CD14-positive monocyte (primary cell): ENCODE measurements around the gene PLCL2. TPM values are rescaled to one million over a fixed set of nuclear protein-coding genes. Genes with fewer than 3 reads are reported as not detected.
A peak's percentile ranks its signal among the peaks of the same experiment; 100 is the strongest.

ENCODE experiments used
- DNase-seq, 3 donors: peaks; one replicate each; pipeline ENCODE4 v3.0.0-alpha.2; 2011 to 2022
- H2AFZ ChIP-seq: 2 replicates; pipeline ENCODE4 v1.6.0; 2012; ENCODE audit warnings: mild to moderate bottlenecking, low read depth, low read length, inconsistent platforms; ENCODE audit not compliant: insufficient read depth, poor library complexity, severe bottlenecking
- H3K27ac ChIP-seq, 2 donors: 1 replicate in 1 of 2; 2 replicates in 1 of 2; pipeline ENCODE4 v1.5.1; 2012 to 2013; ENCODE audit warnings: low read length in 2 of 2, control low read depth in 1 of 2, inconsistent platforms in 1 of 2, low read depth in 1 of 2, mild to moderate bottlenecking in 1 of 2
- H3K27me3 ChIP-seq, 2 donors: one replicate each; pipeline versions ENCODE4 v1.6.0 to v1.6.1; 2011 to 2013; ENCODE audit warnings: low read length in 2 of 2; ENCODE audit not compliant: control insufficient read depth in 2 of 2, insufficient read depth in 2 of 2
- H3K36me3 ChIP-seq, 2 donors: replicated peaks in 1 of 2; 1 replicate in 1 of 2; 2 replicates in 1 of 2; pipeline versions ENCODE4 v1.5.1 to v1.6.1; 2012 to 2013; ENCODE audit warnings: low read length in 2 of 2, control low read depth in 1 of 2, inconsistent platforms in 1 of 2, mild to moderate bottlenecking in 1 of 2; ENCODE audit not compliant: insufficient read depth in 2 of 2, control insufficient read depth in 1 of 2
- H3K4me1 ChIP-seq, 2 donors: 1 replicate in 1 of 2; 2 replicates in 1 of 2; pipeline versions ENCODE4 v1.5.1 to v1.6.1; 2012 to 2013; ENCODE audit warnings: low read length in 2 of 2, control low read depth in 1 of 2, inconsistent platforms in 1 of 2, mild to moderate bottlenecking in 1 of 2, moderate library complexity in 1 of 2; ENCODE audit not compliant: insufficient read depth in 2 of 2, control insufficient read depth in 1 of 2
- H3K4me2 ChIP-seq: replicated peaks from 2 replicates; pipeline ENCODE3; 2012; ENCODE audit warnings: low read length, moderate library complexity, mild to moderate bottlenecking; ENCODE audit not compliant: poor library complexity, severe bottlenecking; ENCODE audit errors: extremely low read depth
- H3K4me3 ChIP-seq, 3 experiments: fragments of 200-600 bp in 1 of 3; sonication (generic) in 1 of 3; replicated peaks in 1 of 3; 1 replicate in 2 of 3; 2 replicates in 1 of 3; pipeline ENCODE4 v1.5.1; 2011 to 2013; ENCODE audit warnings: low read length in 3 of 3, mild to moderate bottlenecking in 3 of 3, control low read depth in 2 of 3, low read depth in 2 of 3, inconsistent platforms in 1 of 3, moderate library complexity in 1 of 3
- H3K79me2 ChIP-seq: 2 replicates; pipeline ENCODE4 v1.6.0; 2012; ENCODE audit warnings: mild to moderate bottlenecking, control low read depth, inconsistent platforms, low read length, moderate library complexity; ENCODE audit not compliant: insufficient read depth
- H3K9ac ChIP-seq: 2 replicates; pipeline ENCODE4 v1.6.0; 2017; ENCODE audit warnings: low read length, mild to moderate bottlenecking; ENCODE audit not compliant: insufficient read depth, poor library complexity, severe bottlenecking
- H3K9me3 ChIP-seq, 2 donors: replicated peaks in 1 of 2; 1 replicate in 1 of 2; 2 replicates in 1 of 2; pipeline versions ENCODE4 v1.5.1 to v1.6.1; 2012 to 2013; ENCODE audit warnings: low read length in 2 of 2, control low read depth in 1 of 2; ENCODE audit not compliant: control insufficient read depth in 1 of 2, insufficient read depth in 1 of 2
- H4K20me1 ChIP-seq: 2 replicates; pipeline ENCODE4 v1.6.0; 2012; ENCODE audit warnings: mild to moderate bottlenecking, low read length, control low read depth, moderate library complexity; ENCODE audit not compliant: insufficient read depth
- H3K27ac Mint-ChIP-seq, 7 donors: one replicate each; pipeline ENCODE4 v1.8.0; 2020; ENCODE audit warnings: mild to moderate bottlenecking in 7 of 7, mixed read lengths in 7 of 7, moderate library complexity in 6 of 7, inconsistent platforms in 2 of 7
- H3K27me3 Mint-ChIP-seq, 3 donors: one replicate each; pipeline ENCODE4 v1.8.0; 2021 to 2022; ENCODE audit warnings: low read depth in 3 of 3, mild to moderate bottlenecking in 3 of 3, mixed read lengths in 3 of 3, moderate library complexity in 3 of 3, inconsistent platforms in 1 of 3
- H3K36me3 Mint-ChIP-seq, 2 donors: one replicate each; pipeline ENCODE4 v1.8.0; 2020; ENCODE audit warnings: mixed read lengths in 2 of 2, inconsistent platforms in 1 of 2, mild to moderate bottlenecking in 1 of 2
- H3K4me1 Mint-ChIP-seq: one replicate; pipeline ENCODE4 v1.8.0; 2020; ENCODE audit warnings: mild to moderate bottlenecking, mixed read lengths
- H3K4me3 Mint-ChIP-seq, 2 donors: one replicate each; pipeline ENCODE4 v1.8.0; 2020; ENCODE audit warnings: mild to moderate bottlenecking in 2 of 2, mixed read lengths in 2 of 2, moderate library complexity in 1 of 2
- H3K9me3 Mint-ChIP-seq, 7 donors: one replicate each; pipeline ENCODE4 v1.8.0; 2020 to 2022; ENCODE audit warnings: mixed read lengths in 7 of 7, mild to moderate bottlenecking in 6 of 7, moderate library complexity in 6 of 7, inconsistent platforms in 2 of 7
- CTCF ChIP-seq: fragments of 200-600 bp; IDR thresholded peaks from one replicate; pipeline ENCODE4 v1.8.0; 2022; ENCODE audit warnings: antibody characterized with exemption, mild to moderate bottlenecking
- WGBS: methylation state at CpG from one replicate; pipeline ENCODE4 v1.1.5; 2013; ENCODE audit warnings: missing lambda C conversion rate; ENCODE audit not compliant: insufficient coverage; 5-methylcytosine and 5-hydroxymethylcytosine counted together
- intact Hi-C, 2 donors: fragments of 100-400 bp; cut with micrococcal nuclease; formaldehyde crosslinking; loops; one replicate each; pipeline versions ENCODE4 v1.15.0 to v1.15.1; 2023
- polyA plus RNA-seq, 3 donors: library from polyadenylated mRNA; depleted of rRNA in 1 of 3; unstranded in 2 of 3; stranded (reverse) in 1 of 3; fragments of 300-500 nt in 2 of 3; fragments of >200 nt in 1 of 3; fragmentation: Illumina TruSeq in 2 of 3; gene quantifications; 1 replicate in 2 of 3; 2 replicates in 1 of 3; pipeline ENCODE4 v1.2.3, GENCODE V29; 2012 to 2021

Gene PLCL2
- polyA plus RNA-seq, 3 donors, result 18.8 to 32.5 (median 26.8) TPM

GRCh38 chr3:16842272-16843270 lies 42.2 kb upstream of the PLCL2 start:
- Histone ChIP-seq H3K4me1 (peaks cover 66 to 70% of the 10 kb centered on the region in 2 donors), H3K9ac (peak overlapping the region; percentile 63), H3K27me3 (no peaks in the 10 kb centered on the region), H4K20me1 (no peaks in the 10 kb centered on the region), H3K27ac (peak overlapping the region; percentile 95 to 97), H3K79me2 (no peaks in the 10 kb centered on the region), H2AFZ (peak overlapping the region; percentile 70), H3K4me2 (peak overlapping the region; percentile 84), H3K4me3 (peak overlapping the region in 1 of 3 experiments; percentile 76), H3K9me3 (no peaks in the 10 kb centered on the region), H3K36me3 (no peaks in the 10 kb centered on the region)
- Mint-ChIP-seq H3K27me3 (peaks cover 0 to 2% (median 2%) of the 10 kb centered on the region in 3 donors), H3K4me1 (peaks cover 72% of the 10 kb centered on the region), H3K27ac (peak overlapping the region; percentile 94 to 98 (median 98)), H3K9me3 (peaks cover 0 to 3% (median 0%) of the 10 kb centered on the region in 7 donors), H3K36me3 (peaks cover 0 to under 1% of the 10 kb centered on the region in 2 donors), H3K4me3 (peak overlapping the region; percentile 55 to 83)
- WGBS, result 15% methylated on average over 15 of the region's 16 CpGs
- peak; percentile 79 to 90 (median 81) for DNase-seq
- intact Hi-C loops, result loop anchor here in 1 of 2 donors (5.0 kb wide), 1 partner anchor 45 kb away; no protein-coding TSS in a partner anchor
- TF ChIP-seq CTCF, result no peak

DNA sequence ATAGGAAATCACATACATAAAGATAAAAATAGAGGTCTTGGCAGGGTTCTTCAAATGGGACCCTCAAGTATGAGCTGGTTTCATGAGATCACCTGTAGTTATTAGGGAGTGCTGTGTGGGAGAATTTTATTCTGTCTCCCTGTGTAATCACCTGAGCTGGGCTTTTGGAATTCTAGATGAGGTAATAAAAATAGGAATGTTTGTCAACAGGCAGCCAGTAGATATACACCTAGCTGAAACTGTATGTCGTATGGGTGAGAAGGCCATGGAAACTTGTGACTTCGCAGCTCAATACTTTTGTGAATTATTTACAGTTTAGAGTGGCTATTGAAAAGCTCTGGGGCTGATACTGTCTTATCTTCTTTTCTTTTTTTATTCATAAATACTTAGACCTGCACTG lies 40.5 kb upstream of the PLCL2 start:
- no peak overlapping the region for H2AFZ ChIP-seq
- Mint-ChIP-seq H3K27me3 (peaks cover 0 to 2% (median 0%) of the 10 kb centered on the region in 3 donors), H3K4me1 (peaks cover 74% of the 10 kb centered on the region), H3K36me3 (peaks cover 0 to 5% of the 10 kb centered on the region in 2 donors), H3K9me3 (peaks cover 0 to 3% (median 0%) of the 10 kb centered on the region in 7 donors), H3K4me3 (no peak overlapping the region), H3K27ac (peak overlapping the region in 4 of 7 donors; percentile 48 to 98 (median 78))
- no peak for TF ChIP-seq CTCF
- H3K4me2 ChIP-seq, result no peak overlapping the region
- no peak overlapping the region for H3K4me3 ChIP-seq
- H3K79me2 ChIP-seq, result no peaks in the 10 kb centered on the region
- H3K4me1 ChIP-seq, result peaks cover 81 to 85% of the 10 kb centered on the region in 2 donors
- no CpG with 5 or more reads among the region's 2 CpGs for WGBS
- H3K36me3 ChIP-seq, result no peaks in the 10 kb centered on the region
- no peaks in the 10 kb centered on the region for H4K20me1 ChIP-seq
- peak overlapping the region in 1 of 2 donors; percentile 97 for H3K27ac ChIP-seq
- no peaks in the 10 kb centered on the region for H3K27me3 ChIP-seq
- H3K9me3 ChIP-seq, result no peaks in the 10 kb centered on the region
- no peak for DNase-seq
- intact Hi-C loops, result loop anchor here in 1 of 2 donors (5.0 kb wide), 1 partner anchor 43 kb away; no protein-coding TSS in a partner anchor
- H3K9ac ChIP-seq, result no peak overlapping the region
